HG03469 (cell line): Measurements from ENCODE around the gene ICA1L.
"Not testable (repeated sequence)": the region's sequence is repeated elsewhere in the genome, so short reads cannot be mapped to it uniquely, and the experiment has no call there.

ENCODE experiments used
- ATAC-seq: cut with Tn5 transposase; IDR thresholded peaks from one replicate; pipeline ENCODE4 v1.9.1; 2021; ENCODE audit warnings: mild to moderate bottlenecking, moderate library complexity, moderate number of reproducible peaks; ENCODE audit not compliant: unreplicated experiment

The ICA1L gene

DNA sequence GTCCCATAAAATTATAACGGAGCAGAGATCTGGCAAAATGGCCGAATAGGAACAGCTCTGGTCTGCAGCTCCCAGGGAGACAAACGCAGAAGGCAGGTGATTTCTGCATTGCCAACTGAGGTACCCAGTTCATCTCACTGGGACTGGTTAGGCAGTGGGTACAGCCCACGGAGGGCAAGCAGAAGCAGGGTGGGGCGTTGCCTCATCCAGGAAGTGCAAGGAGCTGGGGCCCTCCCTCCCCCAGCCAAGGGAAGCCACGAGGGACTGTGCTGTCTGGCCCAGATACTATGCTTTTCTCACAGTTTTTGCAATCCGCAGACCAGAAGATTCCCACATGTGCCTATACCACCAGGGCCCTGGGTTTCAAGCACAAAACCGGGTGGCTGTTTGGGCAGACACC, 22.8 kb downstream of the ICA1L start:
- ATAC-seq, result no peak

DNA sequence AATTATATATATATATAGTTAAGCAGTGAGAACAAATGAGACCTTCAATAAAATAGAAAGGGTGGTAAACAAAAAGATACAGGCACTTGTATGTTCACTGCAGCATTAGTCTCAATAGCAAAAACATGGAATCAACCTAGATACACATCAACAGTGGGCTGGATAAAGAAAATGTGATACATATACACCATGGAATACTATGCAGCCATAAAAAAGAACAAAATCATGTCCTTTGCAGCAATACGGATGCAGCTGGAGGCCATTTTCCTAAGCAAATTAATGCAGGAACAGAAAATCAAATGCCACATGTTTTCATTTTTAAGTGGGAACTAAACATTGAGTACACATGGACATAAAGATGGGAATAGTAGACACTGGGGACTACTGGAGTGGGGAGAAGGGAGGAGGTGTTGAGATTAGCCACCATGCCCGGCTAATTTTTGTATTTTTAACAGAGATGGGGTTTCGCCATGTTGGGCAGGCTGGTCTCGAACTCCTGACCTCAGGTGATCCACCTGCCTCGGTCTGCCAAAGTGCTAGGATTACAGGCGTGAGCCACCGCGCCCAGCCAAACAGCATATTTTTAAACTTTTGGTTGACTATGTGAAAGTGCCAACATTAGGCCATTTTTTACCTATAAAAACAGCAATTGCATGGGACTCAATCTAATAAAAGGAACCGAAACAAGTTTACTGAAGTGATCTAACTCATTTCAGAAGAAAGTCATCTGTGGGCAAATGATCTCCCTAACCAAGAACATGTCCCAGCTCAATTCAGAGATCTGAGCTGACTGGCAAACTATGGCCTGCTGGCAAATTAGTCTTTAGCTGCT, 23.7 kb downstream of the ICA1L start:
- peak; percentile 50 for ATAC-seq

DNA sequence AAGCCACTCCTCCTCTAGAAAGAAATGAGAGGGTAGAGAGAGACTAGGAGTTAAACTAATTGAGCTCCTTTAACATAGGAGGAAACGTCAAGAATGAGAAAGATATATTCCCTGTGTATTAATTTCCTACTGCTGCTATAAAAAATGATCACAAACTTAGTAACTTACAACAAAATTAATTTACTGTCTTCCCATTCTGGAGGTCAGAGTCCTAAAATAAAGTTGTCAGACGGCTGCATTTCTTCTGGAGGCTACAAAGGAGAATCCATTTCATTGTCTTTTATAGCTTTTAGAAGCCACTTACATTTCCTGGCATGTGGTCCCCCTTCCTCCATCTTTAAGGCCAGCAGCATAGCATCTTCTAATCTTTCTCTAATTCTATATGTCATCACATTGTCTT, 26.9 kb downstream of the ICA1L start:
- ATAC-seq, result no peak

DNA sequence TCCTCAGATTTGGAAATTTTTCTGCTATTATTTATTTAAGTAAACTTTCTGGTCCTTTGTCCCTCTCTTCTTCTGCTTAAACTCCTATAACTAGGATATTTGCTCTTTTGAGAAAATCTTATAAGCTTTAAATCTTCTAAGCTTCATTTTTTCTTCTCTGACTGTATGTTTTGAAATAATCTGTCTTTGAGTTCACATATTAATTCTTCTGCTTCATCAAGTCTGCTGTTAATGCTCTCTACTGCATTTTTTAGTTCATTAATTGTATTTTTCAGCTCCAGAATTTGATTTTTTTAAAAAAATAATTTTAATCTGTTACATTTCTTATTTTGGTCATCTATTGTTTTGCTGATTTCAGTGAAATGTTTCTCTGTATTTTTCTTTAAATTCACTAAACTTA, 28.9 kb downstream of the ICA1L start:
- no peak for ATAC-seq

DNA sequence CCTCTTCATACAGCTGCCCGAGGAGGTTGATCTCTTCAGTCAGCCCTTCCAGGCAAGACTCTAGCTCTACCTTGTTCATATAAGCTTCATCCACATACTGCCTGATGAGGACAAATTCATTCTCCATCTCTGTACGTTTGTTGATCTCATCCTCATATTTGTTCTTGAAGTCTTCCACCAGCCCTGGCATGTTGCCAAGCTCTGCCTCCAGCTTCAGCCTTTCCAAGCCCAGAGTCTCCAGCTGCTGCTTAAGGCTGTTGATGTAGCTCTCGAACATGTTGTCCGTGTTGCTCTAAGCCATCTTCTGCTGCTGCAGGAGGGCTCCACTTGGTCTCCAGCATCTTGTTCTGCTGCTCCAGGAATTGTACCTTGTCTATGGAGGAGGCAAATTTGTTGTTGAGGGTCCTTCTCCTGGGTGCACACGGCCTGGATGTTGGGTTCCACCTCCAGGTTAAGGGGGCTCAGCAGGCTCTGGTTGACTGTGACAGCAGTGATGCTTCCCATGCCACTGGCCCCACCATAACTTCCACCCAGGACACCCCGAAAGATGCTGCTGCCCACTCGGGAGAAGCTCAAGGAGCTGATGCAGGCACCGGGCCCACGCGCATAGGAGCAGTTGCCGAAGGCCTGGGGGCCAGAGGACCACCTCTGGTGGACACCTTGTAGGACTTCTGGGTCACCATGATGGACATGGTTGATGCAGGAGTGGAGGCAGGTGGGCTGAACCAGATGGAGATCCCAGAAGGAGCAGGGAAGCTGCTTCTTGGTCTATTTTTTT, 30.3 kb downstream of the ICA1L start:
- no peak for ATAC-seq

DNA sequence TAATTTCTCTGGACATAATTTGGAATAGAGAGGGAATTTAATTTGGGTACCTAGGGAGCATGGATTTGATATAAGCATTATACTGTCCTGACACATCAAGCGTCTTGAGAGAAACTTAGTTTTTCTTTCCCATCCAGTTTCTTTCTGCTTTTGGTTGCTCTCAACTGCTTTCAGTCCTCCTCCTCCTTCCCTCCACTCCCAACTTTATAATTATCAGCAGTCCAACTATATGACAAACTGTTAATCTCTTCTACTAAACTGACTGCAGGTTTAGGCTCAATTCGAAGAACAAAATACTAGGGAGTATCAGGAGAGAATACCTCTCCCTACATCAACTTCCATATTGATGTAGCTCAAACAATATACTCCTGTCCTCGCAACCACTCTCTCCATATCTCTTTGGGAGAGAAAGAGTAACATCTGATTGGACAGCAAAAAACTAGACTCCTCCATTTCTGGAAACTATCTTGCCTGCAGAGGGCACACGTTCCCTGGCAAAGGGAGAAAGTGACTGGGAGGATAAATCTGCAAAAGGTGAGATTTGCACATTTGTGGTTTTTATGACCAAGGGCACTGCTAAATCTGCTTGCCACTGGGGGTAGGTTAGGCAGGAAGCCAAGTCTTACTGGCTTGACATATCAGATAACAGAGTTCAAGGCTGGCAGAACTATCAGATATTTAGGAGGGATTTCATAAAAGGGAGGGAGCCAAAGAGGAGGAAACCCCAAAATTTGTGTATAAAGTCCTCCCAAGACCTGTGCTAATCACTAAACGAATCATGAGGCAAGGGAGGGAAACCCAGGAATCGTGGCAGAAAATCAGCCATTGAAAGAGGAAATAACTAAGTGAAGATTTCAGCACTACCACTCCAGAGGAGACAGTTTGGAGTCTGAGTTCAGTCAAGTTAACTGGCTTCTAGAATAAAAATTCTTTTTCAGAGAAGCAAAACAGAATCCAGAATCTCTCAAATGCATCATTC, 40.0 kb downstream of the ICA1L start:
- peak; percentile 36 for ATAC-seq

DNA sequence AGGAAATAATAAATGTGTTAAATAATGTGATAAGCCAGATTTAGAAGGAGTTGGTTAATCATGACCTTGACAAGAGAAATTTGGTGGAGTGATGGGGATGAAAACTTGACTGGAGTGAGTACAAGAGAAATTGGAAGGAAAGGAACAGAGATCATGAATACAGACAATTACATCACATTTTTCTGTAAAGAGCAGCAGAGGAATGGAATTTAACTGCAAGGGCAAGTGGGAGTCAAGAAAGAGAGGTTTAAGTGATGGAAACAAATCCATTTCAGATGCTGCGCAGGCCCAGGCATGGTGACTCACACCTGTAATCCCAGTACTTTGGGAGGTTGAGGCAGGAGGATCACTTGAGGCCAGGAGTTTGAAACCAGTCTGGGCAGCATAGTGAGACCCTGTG, 46.7 kb downstream of the ICA1L start:
- no peak for ATAC-seq

DNA sequence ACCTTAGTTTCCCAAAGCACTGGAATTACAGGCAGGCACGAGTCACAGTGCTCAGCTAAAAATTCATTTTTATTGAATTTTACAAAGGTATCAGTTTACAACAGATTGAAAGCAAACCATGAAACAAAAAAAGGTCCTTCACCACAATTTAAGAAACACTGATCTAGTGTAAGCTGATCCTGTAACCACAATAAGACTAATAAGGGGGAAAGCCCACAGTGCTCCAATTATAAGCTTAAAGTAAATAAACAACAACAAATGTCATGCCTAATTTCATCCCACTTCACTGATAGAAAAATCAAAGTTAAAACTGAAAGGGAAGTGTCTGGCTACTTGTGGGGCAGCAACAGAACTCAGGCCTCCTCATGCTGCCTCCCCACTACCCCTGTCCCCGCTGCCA, 49.2 kb downstream of the ICA1L start:
- no peak for ATAC-seq

DNA sequence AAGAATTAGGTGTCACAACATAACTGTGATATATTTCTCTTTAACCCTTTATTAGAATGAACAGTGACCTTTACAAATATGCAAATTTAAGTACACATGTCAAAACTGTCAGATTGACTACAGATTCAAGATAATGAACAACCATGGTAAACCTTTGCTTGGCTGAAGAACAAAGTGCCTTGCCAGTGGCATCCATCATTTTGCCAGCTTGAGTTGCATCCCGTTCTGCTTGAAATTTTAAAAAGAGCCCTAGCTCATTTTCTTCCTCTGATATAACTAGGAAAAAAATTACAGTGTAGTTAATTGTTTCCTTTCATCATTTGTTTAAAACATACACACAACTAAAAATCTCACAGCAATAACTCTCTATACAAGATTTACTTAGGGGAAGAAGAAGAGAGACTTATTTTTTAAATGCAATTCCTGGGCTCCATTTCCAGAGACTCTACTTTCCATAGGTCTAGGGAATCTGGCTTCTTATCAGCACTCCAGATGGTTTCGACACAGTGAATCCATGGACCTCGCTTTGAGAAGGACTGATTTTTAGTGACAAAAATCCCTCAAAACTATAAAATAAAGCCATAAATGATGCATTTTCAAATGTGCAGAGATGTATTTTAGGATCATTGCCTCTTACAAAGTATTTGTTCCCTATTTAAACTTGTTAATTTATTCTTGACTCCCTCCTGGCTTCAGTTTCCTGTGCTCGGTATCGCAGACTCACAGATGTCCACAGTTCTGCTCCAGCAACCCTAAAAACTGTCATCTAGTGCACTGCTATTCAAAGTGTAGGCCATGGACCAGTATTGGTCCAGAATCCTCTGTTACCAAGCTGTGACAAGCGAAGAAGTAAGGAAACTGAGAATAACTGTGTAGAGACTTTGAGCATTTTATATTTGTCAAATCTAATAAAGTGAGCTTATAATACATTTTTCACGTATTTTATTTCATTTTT, 50.1 kb downstream of the ICA1L start:
- no peak for ATAC-seq

DNA sequence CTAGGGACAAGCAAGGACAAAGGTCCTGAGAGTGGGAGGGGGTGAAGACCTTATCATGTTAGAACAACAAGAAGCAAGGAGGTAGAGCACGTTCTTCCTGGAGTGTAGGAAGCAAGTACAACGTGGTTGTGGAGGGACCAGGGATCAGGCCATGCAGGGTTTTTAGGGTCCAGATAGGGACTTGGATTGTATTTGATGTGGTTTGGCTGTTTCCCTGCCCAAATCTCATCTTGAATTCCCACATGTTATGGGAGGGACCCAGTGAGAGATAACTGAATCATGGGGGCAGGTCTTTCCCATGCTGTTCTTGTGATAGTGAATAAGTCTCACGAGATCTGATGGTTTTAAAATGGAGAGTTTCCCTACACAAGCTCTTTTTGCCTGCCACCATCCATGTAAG, 53.2 kb downstream of the ICA1L start:
- ATAC-seq, result no peak

DNA sequence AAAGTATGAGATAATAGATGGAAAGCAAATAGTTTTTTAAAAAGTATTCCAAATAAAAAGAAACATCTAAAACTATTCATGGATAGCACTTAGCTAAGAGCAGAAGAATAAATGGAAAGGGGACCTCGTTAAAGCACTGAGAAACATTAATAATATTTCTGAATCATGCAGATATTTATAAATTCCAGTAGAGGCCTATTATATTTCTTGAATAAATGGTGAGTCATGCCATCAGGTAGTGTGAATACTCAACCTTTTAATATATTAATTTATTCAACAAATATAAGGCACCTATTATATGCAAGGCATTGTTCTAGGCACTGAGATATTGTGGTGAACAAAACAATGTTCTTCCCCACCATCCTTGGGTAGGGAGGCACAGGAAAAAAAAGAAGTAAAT, 53.8 kb downstream of the ICA1L start:
- ATAC-seq, result no peak

DNA sequence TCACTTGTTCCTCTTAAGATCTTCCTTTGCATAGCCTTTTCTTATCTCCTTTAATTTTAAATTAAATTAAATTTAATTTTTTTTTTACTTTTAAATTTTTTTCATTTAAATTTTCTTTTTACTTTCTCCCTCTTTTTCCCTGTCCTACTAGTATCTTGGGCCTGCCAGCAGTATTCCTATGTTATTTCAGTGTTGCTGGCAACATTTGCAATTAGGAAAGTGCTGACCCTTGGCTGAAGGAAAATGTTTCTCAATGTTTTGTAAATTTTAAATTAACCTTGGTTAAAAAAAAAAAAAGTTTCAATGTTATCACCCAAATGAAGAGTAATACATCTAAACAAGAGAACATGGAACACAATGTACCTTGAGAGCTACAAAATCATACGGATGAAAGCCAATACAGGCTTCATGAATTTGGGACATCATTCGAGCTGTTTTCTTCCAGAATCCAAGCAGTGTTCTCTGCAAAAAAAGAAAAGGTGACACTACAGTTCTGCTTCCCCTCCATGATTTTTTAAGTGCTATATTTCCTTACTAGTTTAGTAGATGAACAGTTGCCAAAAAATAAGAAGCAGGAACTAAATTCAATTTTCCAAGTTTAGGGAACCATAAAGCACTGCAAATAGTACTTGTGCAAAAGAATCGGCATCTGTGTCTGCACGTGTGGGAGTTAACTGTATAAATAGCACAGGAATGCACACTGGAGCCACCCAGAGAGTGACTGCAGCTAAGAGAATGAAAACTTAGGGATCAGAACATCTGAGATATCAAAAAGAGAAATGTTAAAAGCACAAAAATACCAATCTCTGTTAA, 55.8 kb downstream of the ICA1L start:
- ATAC-seq, result no peak

DNA sequence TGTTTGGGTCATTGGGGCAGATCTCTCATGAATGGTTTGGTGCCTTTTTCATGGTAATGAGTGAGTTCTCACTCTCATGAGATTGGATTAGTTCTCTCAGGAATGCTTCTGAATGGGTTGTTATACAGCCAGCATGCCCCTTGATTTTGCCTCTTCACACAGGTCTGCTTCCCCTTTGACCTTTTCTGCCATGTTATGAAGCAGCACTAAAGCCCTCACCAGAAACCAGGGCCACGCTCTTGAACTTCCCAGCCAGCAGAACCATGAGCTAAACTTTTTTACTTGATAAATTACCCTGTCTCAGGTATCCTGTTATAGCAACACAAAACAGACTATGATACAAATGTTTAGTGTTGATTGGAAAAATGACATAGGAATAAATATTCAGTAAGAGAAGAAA, 57.3 kb downstream of the ICA1L start:
- no peak for ATAC-seq

DNA sequence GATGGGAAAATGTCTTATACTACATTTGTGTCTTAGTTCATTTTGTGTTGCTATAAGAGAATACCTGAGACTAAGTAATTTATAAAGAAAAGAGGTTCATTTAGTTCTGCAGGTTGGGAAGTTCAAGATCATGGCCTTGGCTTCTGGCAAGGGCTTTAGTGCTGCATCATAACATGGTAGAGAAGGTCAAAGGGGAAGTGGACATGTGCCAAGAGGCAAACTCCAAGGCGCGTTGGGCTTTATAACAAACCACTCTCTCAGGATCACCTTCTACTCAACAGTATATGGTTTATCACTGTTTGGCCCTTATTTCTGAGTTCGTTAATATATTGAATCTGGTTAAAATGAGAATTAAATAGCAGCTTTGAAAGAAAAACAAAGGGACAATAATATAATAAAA, 58.2 kb downstream of the ICA1L start:
- ATAC-seq, result no peak

DNA sequence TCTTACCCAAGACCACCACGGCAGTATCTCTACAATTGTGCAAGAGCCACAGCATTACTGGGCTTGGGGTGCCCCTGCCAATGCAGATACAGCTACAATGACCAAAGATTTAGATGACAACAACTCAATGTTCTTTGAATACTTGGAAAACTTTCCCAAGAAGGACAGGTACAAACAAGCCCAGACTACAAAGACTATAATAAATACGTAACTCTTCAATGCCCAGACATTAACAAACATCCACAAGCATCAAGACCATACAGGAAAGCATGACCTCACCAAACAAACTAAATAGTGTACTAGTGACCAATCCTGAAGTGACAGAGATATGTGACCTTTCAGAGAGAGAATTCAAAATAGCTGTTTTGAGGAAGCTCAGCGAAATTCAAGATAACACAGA, 62.8 kb downstream of the ICA1L start:
- no peak for ATAC-seq

DNA sequence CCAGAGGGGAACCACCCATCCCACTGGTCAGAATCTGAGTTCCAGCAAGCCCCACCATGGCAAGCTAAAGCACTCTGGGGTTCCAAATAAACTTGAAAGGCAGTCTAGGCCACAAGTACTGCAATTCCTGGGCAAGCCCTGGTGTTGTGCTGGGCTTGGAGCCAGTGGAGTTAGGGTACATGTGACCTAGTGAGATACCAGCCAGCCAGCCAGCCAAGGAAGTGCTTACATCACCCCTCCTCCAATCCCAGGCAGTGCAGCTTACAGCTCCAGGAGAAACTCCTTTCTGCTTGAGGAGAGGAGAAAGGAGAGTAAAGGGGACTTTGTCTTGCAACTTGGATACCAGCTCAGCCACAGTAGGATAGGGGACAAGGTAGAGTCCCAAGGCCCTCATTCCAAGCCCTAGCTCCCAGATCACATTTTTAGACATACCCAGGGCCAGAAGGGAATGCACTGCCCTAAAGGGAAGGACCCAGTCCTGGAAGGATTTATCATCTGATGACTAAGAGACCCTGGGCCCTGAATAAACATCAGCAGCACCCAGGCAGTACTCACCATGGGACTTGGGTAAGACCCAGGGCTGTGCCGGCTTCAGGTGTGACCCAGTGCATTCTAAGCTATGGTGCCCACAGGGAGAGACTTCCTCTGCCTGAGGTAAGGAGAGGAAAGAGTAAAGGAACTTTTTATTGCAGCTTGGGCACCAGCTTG, 64.0 kb downstream of the ICA1L start:
- not testable (repeated sequence) for ATAC-seq

DNA sequence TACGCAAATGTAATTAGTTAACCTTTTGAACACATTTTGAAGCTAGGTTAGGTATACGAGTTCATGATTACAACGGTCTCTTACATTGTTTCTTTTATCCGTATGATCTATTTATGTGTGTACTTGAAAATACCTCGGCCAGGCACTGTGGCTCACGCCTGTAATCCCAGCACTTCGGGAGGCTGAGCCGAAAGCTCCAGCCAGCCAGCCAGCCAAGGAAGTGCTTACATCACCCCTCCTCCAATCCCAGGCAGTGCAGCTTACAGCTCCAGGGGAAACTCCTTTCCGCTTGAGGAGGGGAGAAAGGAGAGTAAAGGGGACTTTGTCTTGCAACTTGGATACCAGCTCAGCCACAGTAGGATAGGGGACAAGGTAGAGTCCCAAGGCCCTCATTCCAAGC, 65.7 kb downstream of the ICA1L start:
- not testable (repeated sequence) for ATAC-seq

DNA sequence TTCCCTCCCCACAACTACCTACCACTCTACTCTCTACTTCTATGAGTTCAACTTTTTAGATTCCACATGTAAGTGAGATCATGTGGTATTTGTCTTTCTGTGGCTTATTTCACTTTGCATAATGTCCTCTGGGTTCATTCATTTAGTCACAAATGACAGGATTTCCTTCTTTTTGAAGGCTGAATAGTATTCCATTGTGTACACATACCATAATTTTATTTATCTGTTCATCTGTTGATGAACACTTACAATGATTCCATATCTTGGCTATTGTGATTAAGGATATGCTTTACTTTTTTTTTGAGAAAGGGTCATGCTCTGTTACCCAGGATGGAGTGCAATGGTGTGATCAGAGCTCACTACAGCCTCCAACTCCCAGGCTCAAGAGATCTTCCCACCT, 73.6 kb downstream of the ICA1L start:
- ATAC-seq, result no peak

DNA sequence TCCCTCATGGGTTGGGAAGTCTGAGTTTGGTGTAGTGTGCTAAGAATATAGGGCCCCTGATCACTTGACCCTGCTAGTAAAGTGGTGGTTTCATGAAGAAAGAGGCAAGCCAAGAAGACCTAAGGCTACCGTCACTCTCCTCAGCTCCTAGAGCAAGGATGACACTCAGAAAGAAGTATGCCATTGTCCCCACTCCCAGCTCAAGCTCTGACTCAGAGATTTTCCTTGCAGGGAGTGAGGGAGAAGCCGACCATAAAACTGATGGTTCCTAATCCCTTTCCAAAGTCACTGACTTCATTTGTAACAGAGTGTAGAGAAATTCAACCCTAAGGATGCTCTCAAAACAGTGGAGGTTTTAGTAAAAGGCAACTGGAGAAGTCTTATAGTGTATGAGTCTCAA, 80.9 kb downstream of the ICA1L start:
- no peak for ATAC-seq
